Karpas-422 (cell line): Measurements from ENCODE around the gene ZSCAN2. TPM values are rescaled to one million over a fixed set of nuclear protein-coding genes. Genes with fewer than 3 reads are reported as not detected.
A peak's percentile ranks its signal among the peaks of the same experiment; 100 is the strongest.

Experiments
- DNase-seq: peaks from one replicate; pipeline ENCODE4 v3.0.0-alpha.2; 2015
- H2AFZ ChIP-seq: fragments of 200-600 bp; sonication (generic); 2 replicates; pipeline ENCODE4 v1.6.1; 2014; ENCODE audit warnings: antibody characterized with exemption, low read length, mixed read lengths
- H3K27ac ChIP-seq: fragments of 200-600 bp; sonication (generic); 2 replicates; pipeline ENCODE4 v1.5.1; 2014; ENCODE audit warnings: mild to moderate bottlenecking, low read length, moderate library complexity
- H3K27me3 ChIP-seq: fragments of 200-600 bp; sonication (generic); 2 replicates; pipeline ENCODE4 v1.6.1; 2014; ENCODE audit warnings: low read length, mixed read lengths
- H3K36me3 ChIP-seq: fragments of 200-600 bp; sonication (generic); 2 replicates; pipeline ENCODE4 v1.6.1; 2014; ENCODE audit warnings: low read length, mixed read lengths; ENCODE audit not compliant: insufficient read depth
- H3K4me1 ChIP-seq: fragments of 200-600 bp; sonication (generic); 2 replicates; pipeline ENCODE4 v1.6.1; 2014; ENCODE audit warnings: mild to moderate bottlenecking, low read length, mixed read lengths
- H3K4me2 ChIP-seq: fragments of 200-600 bp; sonication (generic); 2 replicates; pipeline ENCODE4 v1.6.1; 2014; ENCODE audit warnings: low read length, low read depth, mild to moderate bottlenecking; ENCODE audit not compliant: poor library complexity, severe bottlenecking
- H3K4me3 ChIP-seq: fragments of 200-600 bp; sonication (generic); 2 replicates; pipeline ENCODE4 v1.5.1; 2014; ENCODE audit warnings: mild to moderate bottlenecking, antibody characterized with exemption, low read length, mixed read lengths
- H3K79me2 ChIP-seq: fragments of 200-600 bp; sonication (generic); 2 replicates; pipeline ENCODE4 v1.6.1; 2014; ENCODE audit warnings: mild to moderate bottlenecking, low read length, mixed read lengths
- H3K9ac ChIP-seq: fragments of 200-600 bp; sonication (generic); 2 replicates; pipeline ENCODE4 v1.6.0; 2014; ENCODE audit warnings: low read length
- H3K9me2 ChIP-seq: fragments of 200-600 bp; sonication (generic), shearing (Covaris generic); replicated peaks from 2 replicates; pipeline ENCODE4 v1.6.0; 2014; ENCODE audit warnings: mild to moderate bottlenecking, low read length, moderate library complexity; ENCODE audit not compliant: insufficient read depth
- H3K9me3 ChIP-seq: fragments of 300-700, 200-600 bp; sonication (generic); 2 replicates; pipeline ENCODE4 v1.6.1; 2014; ENCODE audit warnings: low read length, mixed read lengths
- H4K20me1 ChIP-seq: fragments of 200-600 bp; sonication (generic); 2 replicates; pipeline ENCODE4 v1.6.1; 2014; ENCODE audit warnings: mild to moderate bottlenecking, antibody characterized with exemption, low read length, low read depth; ENCODE audit not compliant: insufficient read depth
- total RNA-seq: library from RNA; depleted of rRNA; stranded (reverse); fragments of >200 nt; shearing (Covaris generic); gene quantifications from 2 replicates; pipeline ENCODE4 v1.2.3, GENCODE V29; 2014; ENCODE audit warnings: low replicate concordance

The ZSCAN2 gene
- total RNA-seq, 1 experiment from 2014 or later = 21.8 TPM

DNA sequence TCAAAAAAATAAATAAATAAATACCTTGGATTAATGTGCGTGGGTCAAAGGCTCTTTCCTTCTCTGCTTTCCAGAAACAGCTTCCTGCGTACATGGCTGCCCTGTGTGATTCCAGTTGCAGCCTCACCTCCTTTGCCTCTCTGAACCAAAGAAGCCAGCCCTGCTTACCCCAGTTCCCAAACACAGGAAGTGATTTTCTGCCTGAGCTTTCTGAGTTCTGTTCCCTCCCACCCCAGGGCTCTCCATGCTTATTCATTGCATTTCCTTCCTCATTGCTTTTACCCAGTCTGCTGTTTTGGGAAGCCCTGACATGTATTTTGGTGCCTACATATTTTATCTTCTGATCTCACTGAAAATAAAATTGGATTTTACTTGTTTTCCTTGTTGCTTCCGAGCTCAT, 15.4 kb downstream of the ZSCAN2 start:
- Histone ChIP-seq H4K20me1 (no peaks in the 10 kb centered on the region), H3K27me3 (no peaks in the 10 kb centered on the region), H3K36me3 (peaks cover 17% of the 10 kb centered on the region), H3K79me2 (peaks cover 5% of the 10 kb centered on the region; the same call in 1 of the 2 replicates), H3K9me3 (peaks cover 9% of the 10 kb centered on the region), H3K4me1 (no peaks in the 10 kb centered on the region), H3K4me2 (no peak overlapping the region), H3K9ac (no peak overlapping the region), H3K27ac (no peak overlapping the region), H2AFZ (no peak overlapping the region), H3K4me3 (no peak overlapping the region), H3K9me2 (no peaks in the 10 kb centered on the region)
- no peak for DNase-seq

DNA sequence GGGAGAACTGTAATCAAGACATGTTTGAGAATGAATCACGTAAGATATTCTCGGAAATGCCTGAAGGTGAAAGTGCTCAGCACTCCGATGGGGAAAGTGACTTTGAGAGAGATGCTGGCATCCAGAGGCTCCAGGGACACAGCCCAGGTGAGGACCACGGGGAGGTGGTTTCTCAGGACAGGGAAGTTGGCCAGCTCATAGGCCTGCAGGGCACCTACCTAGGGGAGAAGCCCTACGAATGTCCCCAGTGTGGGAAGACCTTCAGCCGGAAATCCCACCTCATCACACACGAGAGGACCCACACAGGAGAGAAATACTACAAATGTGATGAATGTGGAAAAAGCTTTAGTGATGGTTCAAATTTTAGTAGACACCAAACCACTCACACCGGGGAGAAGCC, 19.8 kb downstream of the ZSCAN2 start:
- Histone ChIP-seq H3K4me3 (0 out of 2 replicates have a peak overlapping the region, but pooled peaks have one; percentile 12), H3K27ac (no peak overlapping the region)

DNA sequence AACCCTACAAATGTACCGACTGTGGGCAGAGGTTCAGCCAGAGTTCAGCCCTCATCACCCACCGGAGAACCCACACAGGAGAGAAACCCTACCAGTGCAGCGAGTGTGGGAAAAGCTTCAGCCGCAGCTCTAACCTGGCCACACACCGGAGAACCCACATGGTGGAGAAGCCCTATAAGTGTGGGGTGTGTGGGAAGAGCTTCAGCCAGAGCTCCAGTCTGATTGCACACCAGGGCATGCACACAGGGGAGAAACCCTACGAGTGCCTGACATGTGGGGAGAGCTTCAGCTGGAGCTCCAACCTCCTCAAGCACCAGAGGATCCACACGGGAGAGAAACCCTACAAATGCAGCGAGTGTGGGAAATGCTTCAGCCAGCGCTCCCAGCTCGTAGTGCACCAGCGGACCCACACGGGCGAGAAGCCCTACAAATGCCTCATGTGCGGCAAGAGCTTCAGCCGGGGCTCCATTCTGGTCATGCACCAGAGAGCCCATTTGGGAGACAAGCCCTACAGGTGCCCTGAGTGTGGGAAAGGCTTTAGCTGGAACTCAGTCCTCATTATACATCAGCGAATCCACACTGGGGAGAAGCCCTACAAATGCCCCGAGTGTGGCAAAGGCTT, 20.7 kb downstream of the ZSCAN2 start:
- Histone ChIP-seq H3K79me2 (peaks cover 1% of the 10 kb centered on the region; the same call in 1 of the 2 replicates), H2AFZ (no peak overlapping the region), H4K20me1 (no peaks in the 10 kb centered on the region), H3K4me3 (no peak overlapping the region), H3K9me3 (peaks cover 24% of the 10 kb centered on the region), H3K9me2 (no peaks in the 10 kb centered on the region), H3K4me2 (no peak overlapping the region), H3K4me1 (no peaks in the 10 kb centered on the region), H3K9ac (no peak overlapping the region), H3K27ac (no peak overlapping the region), H3K27me3 (no peaks in the 10 kb centered on the region), H3K36me3 (peaks cover 32% of the 10 kb centered on the region)
- no peak for DNase-seq

More for the DNA sequence above, 19.8 kb downstream of the ZSCAN2 start:
- Histone ChIP-seq H4K20me1 (no peaks in the 10 kb centered on the region), H3K9ac (no peak overlapping the region), H3K79me2 (peaks cover 5% of the 10 kb centered on the region; the same call in 1 of the 2 replicates), H3K4me2 (no peak overlapping the region), H3K4me1 (no peaks in the 10 kb centered on the region), H3K9me3 (peaks cover 24% of the 10 kb centered on the region), H3K27me3 (no peaks in the 10 kb centered on the region), H3K36me3 (peaks cover 34% of the 10 kb centered on the region), H2AFZ (no peak overlapping the region), H3K9me2 (no peaks in the 10 kb centered on the region)
- no peak for DNase-seq

DNA sequence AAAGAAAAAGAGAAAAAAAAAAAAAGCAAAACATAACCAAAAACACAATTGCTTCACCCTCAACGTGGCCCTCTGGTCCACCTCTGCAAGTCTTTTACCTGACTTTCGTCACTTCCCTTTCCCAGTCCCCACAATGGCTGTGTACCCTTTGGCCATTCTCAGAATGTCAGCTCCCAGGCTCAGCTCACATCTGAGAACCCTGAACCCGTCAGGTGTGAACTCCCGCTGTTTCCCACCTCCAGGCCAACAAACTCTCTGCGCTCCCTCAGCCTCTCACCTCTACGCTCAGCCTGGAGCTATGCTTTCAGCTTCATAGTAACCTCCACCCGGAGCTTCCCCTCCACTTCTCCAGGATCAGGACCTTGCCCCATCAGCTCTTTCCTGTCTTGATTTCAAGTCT, 23.6 kb downstream of the ZSCAN2 start:
- no peaks in the 10 kb centered on the region for H3K9me2 ChIP-seq
- H3K36me3 ChIP-seq = peaks cover 29% of the 10 kb centered on the region
- DNase-seq = no peak
- H2AFZ ChIP-seq = no peak overlapping the region
- no peaks in the 10 kb centered on the region for H3K27me3 ChIP-seq
- no peaks in the 10 kb centered on the region for H3K79me2 ChIP-seq
- H3K9me3 ChIP-seq = peaks cover 24% of the 10 kb centered on the region
- no peak overlapping the region for H3K4me3 ChIP-seq
- H4K20me1 ChIP-seq = no peaks in the 10 kb centered on the region
- H3K9ac ChIP-seq = no peak overlapping the region
- H3K4me2 ChIP-seq = no peak overlapping the region
- H3K4me1 ChIP-seq = no peaks in the 10 kb centered on the region
- H3K27ac ChIP-seq = no peak overlapping the region

DNA sequence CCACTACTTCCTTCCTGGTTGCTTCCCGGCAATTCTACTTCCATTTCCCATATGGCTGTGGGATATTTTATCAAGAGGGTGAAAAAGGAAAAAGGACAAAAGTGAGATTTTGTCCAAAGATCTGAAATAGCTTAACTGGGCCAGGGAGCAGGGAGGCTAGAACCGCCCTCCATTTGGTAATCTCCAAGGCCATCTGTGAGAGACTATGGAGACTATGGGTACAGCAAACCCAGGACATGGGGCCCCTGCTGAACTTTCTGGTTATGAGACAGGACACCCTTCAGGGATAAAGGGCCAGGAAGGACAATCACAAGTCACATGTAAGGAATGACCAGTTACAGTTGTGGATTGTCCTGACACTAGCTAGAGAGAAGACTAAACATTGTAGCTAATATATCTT, 24.3 kb downstream of the ZSCAN2 start:
- Histone ChIP-seq H3K9ac (no peak overlapping the region), H3K27me3 (no peaks in the 10 kb centered on the region), H3K9me2 (no peaks in the 10 kb centered on the region), H3K36me3 (peaks cover 26% of the 10 kb centered on the region), H2AFZ (no peak overlapping the region), H3K9me3 (peaks cover 24% of the 10 kb centered on the region), H4K20me1 (no peaks in the 10 kb centered on the region), H3K4me3 (no peak overlapping the region), H3K4me1 (no peaks in the 10 kb centered on the region; the same call in 1 of the 2 replicates), H3K79me2 (no peaks in the 10 kb centered on the region), H3K27ac (no peak overlapping the region), H3K4me2 (no peak overlapping the region)
- no peak for DNase-seq

DNA sequence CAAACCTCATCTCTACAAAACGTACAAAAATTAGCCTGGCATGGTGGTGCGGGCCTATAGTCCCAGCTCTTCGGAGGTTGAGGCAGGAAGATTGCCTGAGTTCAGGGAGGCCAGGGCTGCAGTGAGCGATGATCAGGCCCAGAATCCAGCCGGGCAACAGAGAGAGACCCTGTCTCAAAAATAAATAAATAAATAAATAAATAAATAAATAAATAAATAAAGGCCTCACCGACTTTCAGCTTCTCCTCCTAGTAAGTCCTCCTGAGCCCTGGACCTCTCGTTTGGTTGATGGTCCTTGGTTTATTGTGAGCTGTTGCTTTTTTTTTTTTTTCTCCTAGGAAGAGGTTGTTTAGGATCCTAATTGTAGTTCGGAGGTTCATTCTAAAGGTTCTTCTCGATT, 28.2 kb downstream of the ZSCAN2 start:
- Histone ChIP-seq H3K27ac (no peak overlapping the region), H3K9me2 (no peaks in the 10 kb centered on the region), H3K4me3 (no peak overlapping the region), H3K9me3 (no peaks in the 10 kb centered on the region), H3K36me3 (no peaks in the 10 kb centered on the region), H3K9ac (no peak overlapping the region), H3K4me2 (no peak overlapping the region), H3K27me3 (no peaks in the 10 kb centered on the region), H4K20me1 (peaks cover under 1% of the 10 kb centered on the region; the same call in 1 of the 2 replicates), H3K4me1 (peaks cover 24% of the 10 kb centered on the region), H2AFZ (no peak overlapping the region), H3K79me2 (peaks cover 8% of the 10 kb centered on the region; the same call in 1 of the 2 replicates)
- no peak for DNase-seq

DNA sequence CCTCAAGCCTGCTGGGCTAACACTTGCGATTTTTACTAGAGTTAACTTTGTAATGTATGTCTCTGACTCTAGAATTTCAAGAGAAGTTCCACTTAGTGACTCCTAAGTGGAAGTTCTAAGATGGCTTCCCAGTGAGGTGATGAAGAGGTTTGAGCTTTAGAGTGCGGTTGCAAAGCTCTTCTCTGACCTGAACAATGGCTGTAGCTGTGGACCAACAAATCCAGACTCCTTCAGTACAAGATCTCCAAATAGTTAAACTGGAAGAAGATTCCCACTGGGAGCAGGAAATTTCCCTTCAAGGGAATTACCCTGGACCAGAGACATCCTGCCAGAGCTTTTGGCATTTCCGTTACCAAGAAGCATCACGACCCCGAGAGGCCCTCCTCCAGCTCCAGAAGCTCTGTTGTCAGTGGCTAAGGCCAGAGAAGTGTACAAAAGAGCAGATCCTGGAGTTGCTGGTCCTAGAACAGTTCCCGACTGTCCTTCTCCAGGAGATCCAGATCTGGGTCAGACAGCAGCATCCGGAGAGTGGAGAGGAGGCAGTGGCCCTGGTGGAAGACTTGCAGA, 31.0 kb downstream of the ZSCAN2 start:
- H3K4me1 ChIP-seq = peaks cover 36% of the 10 kb centered on the region
- H3K9ac ChIP-seq = peak overlapping the region; percentile 73
- peak overlapping the region; percentile 72 for H3K4me3 ChIP-seq
- H3K79me2 ChIP-seq = peaks cover 14% of the 10 kb centered on the region; the same call in 1 of the 2 replicates
- no peaks in the 10 kb centered on the region for H3K9me2 ChIP-seq
- peak overlapping the region; percentile 59 for H3K27ac ChIP-seq
- H3K27me3 ChIP-seq = no peaks in the 10 kb centered on the region
- no peak for DNase-seq
- peak overlapping the region; percentile 45 for H2AFZ ChIP-seq
- peaks cover 7% of the 10 kb centered on the region for H4K20me1 ChIP-seq
- peaks cover 10% of the 10 kb centered on the region for H3K36me3 ChIP-seq
- no peaks in the 10 kb centered on the region for H3K9me3 ChIP-seq
- peak overlapping the region; percentile 71 for H3K4me2 ChIP-seq

DNA sequence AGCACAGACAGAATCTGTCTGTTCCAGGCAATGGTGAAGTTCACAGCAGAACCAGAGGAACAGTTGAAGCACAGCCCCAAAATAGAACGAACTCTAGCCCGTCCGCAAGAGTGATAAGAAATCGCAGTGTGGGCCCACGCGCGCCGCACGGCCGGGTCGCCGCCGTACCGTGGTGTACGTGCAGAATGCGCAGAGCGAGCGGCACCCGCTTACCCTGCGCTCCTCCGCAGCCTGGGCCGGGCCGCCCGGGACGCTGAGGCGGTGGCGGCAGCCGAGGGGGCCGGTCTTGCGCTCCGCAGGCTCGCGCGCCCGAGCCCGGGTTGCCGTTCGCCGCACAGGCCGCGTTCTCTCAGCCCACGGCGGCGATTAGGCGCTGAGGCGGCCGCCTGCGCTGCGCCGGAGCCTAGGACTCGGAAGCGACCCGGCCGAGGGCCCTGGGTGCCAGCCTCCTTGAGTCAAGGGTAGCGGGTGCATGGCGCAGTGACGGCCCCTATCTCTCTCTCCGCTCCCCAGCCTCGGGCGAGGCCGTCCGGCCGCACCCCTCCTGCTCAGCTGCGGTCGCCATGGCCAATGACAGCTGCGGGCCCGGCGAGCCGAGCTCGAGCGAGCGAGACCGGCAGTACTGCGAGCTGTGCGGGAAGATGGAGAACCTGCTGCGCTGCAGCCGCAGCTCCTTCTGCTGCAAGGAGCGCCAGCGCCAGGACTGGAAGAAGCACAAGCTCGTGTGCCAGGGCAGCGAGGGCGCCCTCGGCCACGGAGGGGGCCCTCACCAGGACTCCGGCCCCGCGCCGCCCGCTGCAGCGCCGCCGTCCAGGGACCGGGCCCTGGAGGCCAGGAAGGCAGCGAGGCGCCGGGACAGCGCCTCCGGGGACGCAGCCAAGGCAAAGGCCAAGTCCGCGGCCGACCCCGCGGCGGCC, 32.8 kb downstream of the ZSCAN2 start:
- H3K79me2 ChIP-seq = peaks cover 14% of the 10 kb centered on the region; the same call in 1 of the 2 replicates
- H3K9ac ChIP-seq = peak overlapping the region; percentile 73
- peaks cover 36% of the 10 kb centered on the region for H3K4me1 ChIP-seq
- DNase-seq = peak; percentile 79
- H3K36me3 ChIP-seq = peaks cover 12% of the 10 kb centered on the region
- no peaks in the 10 kb centered on the region for H3K27me3 ChIP-seq
- peak overlapping the region; percentile 71 for H3K4me2 ChIP-seq
- H3K4me3 ChIP-seq = peak overlapping the region; percentile 72
- H3K9me2 ChIP-seq = no peaks in the 10 kb centered on the region
- peaks cover 7% of the 10 kb centered on the region for H4K20me1 ChIP-seq
- H3K27ac ChIP-seq = no peak overlapping the region
- H2AFZ ChIP-seq = no peak overlapping the region
- no peaks in the 10 kb centered on the region for H3K9me3 ChIP-seq
